Glomerular visceral epithelial cell (primary cell): Measurements from ENCODE around the gene DOK1.

Experiments
- DNase-seq: peaks from one replicate; pipeline ENCODE4 v3.0.0-alpha.2; 2016; ENCODE audit errors: extremely low spot score

DOK1 gene

GRCh38 chr2:74525717-74526648 is 28.5 kb upstream of the DOK1 start, which contains the start of gene DQX1:
DQX1 (minus strand) TSS chr2:74526231; CDS start chr2:74525729, 502 bp downstream.
- DNase-seq: no peak

- no peak for DNase-seq
Measured at GRCh38 chr2:74526649-74527230, 27.8 kb upstream of the DOK1 start.

GRCh38 chr2:74527741-74528140 is 26.8 kb upstream of the DOK1 start:
- DNase-seq: no peak

- DNase-seq: no peak
Measured at GRCh38 chr2:74528600-74529356, 25.7 kb upstream of the DOK1 start.

GRCh38 chr2:74529357-74530238 is 24.9 kb upstream of the DOK1 start, which contains the start of the genes AUP1 and HTRA2:
AUP1 (minus strand) TSS chr2:74529706; CDS start chr2:74529629, 77 bp downstream.
HTRA2 (plus strand) TSS chr2:74529933; CDS start chr2:74530007, 74 bp downstream.
- DNase-seq: peak; percentile 98

GRCh38 chr2:74530239-74531187 is 24.0 kb upstream of the DOK1 start:
- DNase-seq: peak; percentile 31

- no peak for DNase-seq
Measured at GRCh38 chr2:74531666-74532065, 22.9 kb upstream of the DOK1 start.

GRCh38 chr2:74532222-74532621 is 22.3 kb upstream of the DOK1 start:
- no peak for DNase-seq

- DNase-seq: no peak
Measured at GRCh38 chr2:74533464-74533863, 21.1 kb upstream of the DOK1 start.

GRCh38 chr2:74534411-74534810 is 20.1 kb upstream of the DOK1 start:
- DNase-seq: no peak

GRCh38 chr2:74535440-74535965 is 19.0 kb upstream of the DOK1 start:
- no peak for DNase-seq

GRCh38 chr2:74536166-74536950 is 18.2 kb upstream of the DOK1 start:
- no peak for DNase-seq

- DNase-seq: no peak
Measured at GRCh38 chr2:74537140-74537539, 17.4 kb upstream of the DOK1 start.

GRCh38 chr2:74538881-74539339 is 15.6 kb upstream of the DOK1 start:
- no peak for DNase-seq

- no peak for DNase-seq
Measured at GRCh38 chr2:74540291-74540690, 14.2 kb upstream of the DOK1 start.

GRCh38 chr2:74542978-74543377 is 11.5 kb upstream of the DOK1 start:
- DNase-seq: no peak

- DNase-seq: no peak
Measured at GRCh38 chr2:74544634-74545033, 9.9 kb upstream of the DOK1 start.

GRCh38 chr2:74546004-74546403 is 8.5 kb upstream of the DOK1 start:
- DNase-seq: no peak
